ENCODE results near the gene CIBAR2.

The CIBAR2 gene

GRCh38 chr16:85104147-85104546 lies 8.1 kb downstream of the CIBAR2 start:
- TF ChIP-seq SIN3A (IDR thresholded peaks at IDR 0.05; ENCODE audit: borderline replicate concordance, insufficient read depth, low read length) (no peak), TAF1 (IDR thresholded peaks at IDR 0.05; ENCODE audit: borderline replicate concordance, insufficient read depth, low read length) (no peak), POLR2AphosphoS5 (IDR thresholded peaks at IDR 0.05; ENCODE audit: low read depth, low read length) (no peak)

DNA sequence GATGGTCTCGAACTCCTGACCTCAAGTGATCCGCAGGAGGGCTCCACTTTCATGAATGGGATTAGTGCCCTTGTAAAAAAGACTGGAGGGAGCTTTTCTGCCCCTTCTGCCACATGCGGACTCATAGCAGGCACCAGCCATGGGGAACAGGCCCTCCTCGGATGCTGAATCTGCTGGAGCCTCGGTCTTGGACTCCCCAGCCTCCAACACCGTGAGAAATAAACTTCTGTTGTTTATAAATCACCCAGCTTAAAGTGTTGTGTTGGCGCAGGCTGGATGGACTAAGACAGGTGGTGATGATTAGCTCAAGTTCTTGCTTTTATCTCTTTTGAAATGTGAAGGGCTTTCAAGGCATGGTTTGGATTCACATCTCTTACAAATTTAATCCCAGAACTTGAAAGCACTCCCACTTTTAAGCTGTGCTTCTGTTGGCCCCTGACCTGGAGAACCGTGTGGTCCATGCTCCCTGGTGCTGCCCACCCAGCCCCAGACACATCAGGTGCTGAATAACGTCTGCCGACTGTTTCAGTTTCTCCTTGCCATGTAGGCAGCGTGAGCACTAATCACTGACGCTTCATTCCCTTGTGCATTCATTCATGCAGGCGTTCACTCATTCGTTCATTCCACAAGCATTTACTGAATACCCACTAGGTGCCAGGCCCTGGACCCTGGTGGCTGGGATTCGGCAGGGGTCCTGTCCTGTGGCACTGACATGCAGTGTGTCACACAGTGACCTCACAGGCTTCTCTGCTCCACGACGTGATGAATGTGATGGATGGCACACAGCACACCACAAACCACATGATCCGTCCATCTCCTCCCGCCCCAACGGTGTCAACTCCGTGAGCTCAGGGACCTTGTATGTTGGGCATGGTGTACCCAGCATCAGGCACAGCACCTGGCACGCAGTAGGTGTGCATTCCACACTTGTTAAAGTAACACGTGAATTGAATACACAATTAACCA lies 8.9 kb downstream of the CIBAR2 start:
- TF ChIP-seq FOXP2 (optimal IDR thresholded peaks at IDR 0.05; ENCODE audit: borderline replicate concordance, extremely low read depth, extremely low read length, insufficient read depth): no peak
- TF ChIP-seq POLR2AphosphoS5 (IDR thresholded peaks at IDR 0.05; ENCODE audit: low read depth, low read length): no peak
- no peak for TF ChIP-seq SIN3A (IDR thresholded peaks at IDR 0.05; ENCODE audit: borderline replicate concordance, insufficient read depth, low read length)
- TF ChIP-seq TAF1 (IDR thresholded peaks at IDR 0.05; ENCODE audit: borderline replicate concordance, insufficient read depth, low read length): no peak
- no peak for TF ChIP-seq REST (IDR thresholded peaks at IDR 0.05; ENCODE audit: insufficient read depth in 1 of 2, low read depth in 2 of 2, low read length in 2 of 2)

DNA sequence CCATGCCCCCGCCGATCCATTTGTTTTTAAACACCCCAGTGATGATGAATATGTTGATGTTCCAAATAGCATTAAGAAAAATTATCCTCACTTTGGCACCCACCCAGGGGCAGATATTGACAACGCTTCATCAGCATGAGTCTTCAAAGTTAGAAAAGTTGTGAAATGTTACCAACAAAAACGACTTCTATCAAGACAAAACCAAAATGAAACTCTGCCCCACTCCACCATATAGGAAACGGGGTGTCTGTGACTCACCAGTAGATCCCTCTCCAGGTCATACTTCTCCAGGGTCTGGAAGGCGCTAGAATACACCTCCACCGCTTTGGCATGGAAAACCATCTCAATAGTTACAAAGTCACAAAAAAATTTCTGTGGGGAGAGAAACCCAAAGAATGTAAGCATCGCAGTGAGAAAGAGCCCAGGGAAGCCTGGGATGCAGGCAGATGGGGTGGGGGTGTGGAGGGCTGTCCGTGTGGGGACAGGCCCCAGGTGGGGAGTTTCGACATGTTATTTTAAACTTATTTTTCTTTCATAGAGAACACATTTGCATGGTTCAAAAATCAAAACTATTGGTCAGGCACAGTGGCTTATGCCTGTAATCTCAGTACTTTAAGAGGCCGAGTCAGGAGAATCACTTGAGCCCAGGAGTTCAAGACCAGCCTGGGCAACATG lies 10.2 kb downstream of the CIBAR2 start:
- no peak for TF ChIP-seq REST (IDR thresholded peaks at IDR 0.05; ENCODE audit: insufficient read depth in 1 of 2, low read depth in 2 of 2, low read length in 2 of 2)
- no peak for TF ChIP-seq POLR2AphosphoS5 (IDR thresholded peaks at IDR 0.05; ENCODE audit: low read depth, low read length)
- TF ChIP-seq TAF1 (IDR thresholded peaks at IDR 0.05; ENCODE audit: borderline replicate concordance, insufficient read depth, low read length): no peak
- TF ChIP-seq FOXP2 (optimal IDR thresholded peaks at IDR 0.05; ENCODE audit: borderline replicate concordance, extremely low read depth, extremely low read length, insufficient read depth): no peak
- TF ChIP-seq SIN3A (IDR thresholded peaks at IDR 0.05; ENCODE audit: borderline replicate concordance, insufficient read depth, low read length): no peak

DNA sequence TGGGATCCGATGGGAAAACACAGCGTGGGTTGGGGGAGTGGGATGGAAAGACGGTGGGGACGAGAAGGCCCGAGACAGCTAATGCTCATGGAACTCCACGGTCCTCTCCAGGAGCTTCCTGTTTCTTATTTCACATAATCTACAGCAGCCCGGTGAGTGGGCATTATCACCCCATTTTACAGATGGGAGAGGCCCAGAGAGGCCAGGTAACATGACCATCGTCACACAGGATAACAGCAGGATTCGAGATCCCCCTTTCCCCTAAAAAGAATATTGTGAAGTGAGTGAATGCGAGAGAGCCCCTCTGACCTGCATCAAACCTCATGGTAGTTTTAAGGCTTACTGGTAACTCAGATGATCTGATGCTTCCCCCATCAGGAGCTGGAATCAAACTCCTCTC lies 12.0 kb downstream of the CIBAR2 start:
- no peak for TF ChIP-seq SIN3A (IDR thresholded peaks at IDR 0.05; ENCODE audit: borderline replicate concordance, insufficient read depth, low read length)
- no peak for TF ChIP-seq FOXP2 (optimal IDR thresholded peaks at IDR 0.05; ENCODE audit: borderline replicate concordance, extremely low read depth, extremely low read length, insufficient read depth)

DNA sequence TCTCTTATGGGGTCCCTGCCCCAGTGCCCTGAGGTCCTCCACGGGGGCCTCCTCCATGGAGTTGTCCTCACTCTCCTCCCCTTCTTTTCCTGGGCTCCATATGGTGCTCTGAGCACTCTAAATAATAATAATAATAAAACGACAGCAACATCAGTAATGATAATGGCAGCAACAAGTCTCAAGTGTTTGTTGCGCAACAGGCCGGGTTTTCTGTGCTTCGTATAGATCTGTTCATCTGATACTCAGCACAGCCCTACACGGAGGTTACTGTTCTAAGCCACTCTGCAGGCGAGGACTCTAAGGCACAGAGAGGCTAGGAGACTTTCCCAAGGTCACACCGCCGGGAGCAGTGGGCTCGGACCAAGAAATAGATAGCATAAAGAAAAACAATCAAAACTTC lies 13.7 kb downstream of the CIBAR2 start:
- TF ChIP-seq REST (IDR thresholded peaks at IDR 0.05; ENCODE audit: insufficient read depth in 1 of 2, low read depth in 2 of 2, low read length in 2 of 2) (no peak), SIN3A (IDR thresholded peaks at IDR 0.05; ENCODE audit: borderline replicate concordance, insufficient read depth, low read length) (no peak), FOXP2 (optimal IDR thresholded peaks at IDR 0.05; ENCODE audit: borderline replicate concordance, extremely low read depth, extremely low read length, insufficient read depth) (no peak), TAF1 (IDR thresholded peaks at IDR 0.05; ENCODE audit: borderline replicate concordance, insufficient read depth, low read length) (no peak), POLR2AphosphoS5 (IDR thresholded peaks at IDR 0.05; ENCODE audit: low read depth, low read length) (no peak)

DNA sequence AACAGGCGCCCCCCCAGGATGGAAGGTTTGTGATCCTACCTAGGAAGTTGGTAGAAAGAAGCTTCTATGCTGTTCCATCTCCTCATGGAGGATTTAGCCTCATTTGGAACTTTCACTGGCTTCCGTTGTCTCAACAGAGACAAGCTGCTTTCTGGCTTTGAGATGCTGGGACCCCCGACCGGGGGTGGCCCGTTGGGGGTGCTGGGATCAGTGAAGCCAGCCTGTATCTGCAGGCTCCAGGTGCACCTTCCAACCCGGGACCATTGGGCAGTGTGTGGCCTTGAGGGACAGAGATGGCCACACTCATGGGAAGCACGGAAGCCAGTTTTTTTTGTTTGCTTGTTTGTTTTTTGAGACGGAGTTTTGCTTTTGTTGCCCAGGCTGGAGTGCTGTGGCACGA lies 15.4 kb downstream of the CIBAR2 start:
- no peak for TF ChIP-seq FOXP2 (optimal IDR thresholded peaks at IDR 0.05; ENCODE audit: borderline replicate concordance, extremely low read depth, extremely low read length, insufficient read depth)
- no peak for TF ChIP-seq SIN3A (IDR thresholded peaks at IDR 0.05; ENCODE audit: borderline replicate concordance, insufficient read depth, low read length)
- no peak for TF ChIP-seq POLR2AphosphoS5 (IDR thresholded peaks at IDR 0.05; ENCODE audit: low read depth, low read length)
